Fibroblast of lung (primary cell): ENCODE results near the gene WNT9A. TPM values are rescaled to one million over a fixed set of nuclear protein-coding genes. Genes with fewer than 3 reads are reported as not detected.

Experiments
- DNase-seq, 2 donors: peaks; one replicate each; pipeline versions ENCODE4 v3.0.0 to v3.0.0-alpha.2; 2010; ENCODE audit warnings: low read depth in 2 of 2
- H2AFZ ChIP-seq: 2 replicates; pipeline ENCODE4 v1.5.1; 2012; ENCODE audit warnings: low read length, control low read depth, inconsistent platforms
- H3K27ac ChIP-seq: 2 replicates; pipeline ENCODE4 v1.5.1; 2011; ENCODE audit warnings: low read length, control low read depth; ENCODE audit not compliant: insufficient read depth
- H3K27me3 ChIP-seq: 2 replicates; pipeline ENCODE4 v1.5.1; 2011; ENCODE audit warnings: mild to moderate bottlenecking, low read length; ENCODE audit not compliant: control insufficient read depth, insufficient read depth
- H3K36me3 ChIP-seq: 2 replicates; pipeline ENCODE4 v1.5.1; 2011; ENCODE audit warnings: low read length; ENCODE audit not compliant: control insufficient read depth, insufficient read depth
- H3K4me1 ChIP-seq: 2 replicates; pipeline ENCODE4 v1.5.1; 2011; ENCODE audit warnings: low read length; ENCODE audit not compliant: control insufficient read depth, insufficient read depth; ENCODE audit errors: extremely low read depth
- H3K4me2 ChIP-seq: 2 replicates; pipeline ENCODE4 v1.5.1; 2011; ENCODE audit warnings: low read length, control low read depth; ENCODE audit not compliant: insufficient read depth; ENCODE audit errors: extremely low read depth
- H3K4me3 ChIP-seq, 4 experiments: fragments of 200-600 bp in 1 of 4; sonication (generic) in 1 of 4; replicated peaks in 1 of 4; 2 replicates each; pipeline ENCODE4 v1.5.1; 2011 to 2016; ENCODE audit warnings: low read length in 4 of 4, low read depth in 3 of 4, mild to moderate bottlenecking in 3 of 4, control low read depth in 2 of 4, inconsistent platforms in 1 of 4, mixed read lengths in 1 of 4; ENCODE audit not compliant: insufficient read depth in 1 of 4; ENCODE audit errors: control extremely low read depth in 1 of 4
- H3K79me2 ChIP-seq: 2 replicates; pipeline ENCODE4 v1.5.1; 2012; ENCODE audit warnings: mild to moderate bottlenecking, low read length, inconsistent platforms; ENCODE audit not compliant: control insufficient read depth, insufficient read depth
- H3K9ac ChIP-seq: 2 replicates; pipeline ENCODE4 v1.5.1; 2011; ENCODE audit warnings: mild to moderate bottlenecking, low read length, control low read depth; ENCODE audit not compliant: insufficient read depth
- H3K9me3 ChIP-seq: 2 replicates; pipeline ENCODE4 v1.5.1; 2012; ENCODE audit warnings: low read depth, low read length; ENCODE audit not compliant: control insufficient read depth, insufficient read depth
- H4K20me1 ChIP-seq: 2 replicates; pipeline ENCODE4 v1.5.1; 2011; ENCODE audit warnings: low read length; ENCODE audit not compliant: control insufficient read depth, insufficient read depth; ENCODE audit errors: extremely low read depth
- EZH2 ChIP-seq: IDR thresholded peaks from 2 replicates; pipeline ENCODE4 v1.5.1; 2012; ENCODE audit warnings: low read length, control low read depth, mild to moderate bottlenecking; ENCODE audit errors: missing control alignments
- polyA plus RNA-seq, 2 donors: library from polyadenylated mRNA; depleted of rRNA in 1 of 2; stranded (reverse) in 1 of 2; unstranded in 1 of 2; fragments of >200 nt; gene quantifications; 2 replicates each; pipeline ENCODE4 v1.2.1, GENCODE V29; 2011 to 2012; ENCODE audit warnings: missing spikeins in 1 of 2
- total RNA-seq: library from RNA; depleted of rRNA; stranded (reverse); fragments of >200 nt; gene quantifications from 2 replicates; pipeline ENCODE4 v1.2.1, GENCODE V29; 2014
- TF ChIP-seq, protein P1 (sequence below), 2 donors: IDR thresholded peaks in 1 of 2; conservative IDR thresholded peaks in 1 of 2; 1 replicate in 1 of 2; 2 replicates in 1 of 2; pipeline ENCODE4 v1.5.1; 2011 to 2012; ENCODE audit warnings: low read length in 2 of 2, control low read depth in 1 of 2, inconsistent platforms in 1 of 2, low read depth in 1 of 2, mild to moderate bottlenecking in 1 of 2

WNT9A gene
- total and polyA plus RNA-seq, 2 donors (not counting 1 experiment from before 2014, with no cell fraction given) = 1.0 to 5.3 TPM

DNA sequence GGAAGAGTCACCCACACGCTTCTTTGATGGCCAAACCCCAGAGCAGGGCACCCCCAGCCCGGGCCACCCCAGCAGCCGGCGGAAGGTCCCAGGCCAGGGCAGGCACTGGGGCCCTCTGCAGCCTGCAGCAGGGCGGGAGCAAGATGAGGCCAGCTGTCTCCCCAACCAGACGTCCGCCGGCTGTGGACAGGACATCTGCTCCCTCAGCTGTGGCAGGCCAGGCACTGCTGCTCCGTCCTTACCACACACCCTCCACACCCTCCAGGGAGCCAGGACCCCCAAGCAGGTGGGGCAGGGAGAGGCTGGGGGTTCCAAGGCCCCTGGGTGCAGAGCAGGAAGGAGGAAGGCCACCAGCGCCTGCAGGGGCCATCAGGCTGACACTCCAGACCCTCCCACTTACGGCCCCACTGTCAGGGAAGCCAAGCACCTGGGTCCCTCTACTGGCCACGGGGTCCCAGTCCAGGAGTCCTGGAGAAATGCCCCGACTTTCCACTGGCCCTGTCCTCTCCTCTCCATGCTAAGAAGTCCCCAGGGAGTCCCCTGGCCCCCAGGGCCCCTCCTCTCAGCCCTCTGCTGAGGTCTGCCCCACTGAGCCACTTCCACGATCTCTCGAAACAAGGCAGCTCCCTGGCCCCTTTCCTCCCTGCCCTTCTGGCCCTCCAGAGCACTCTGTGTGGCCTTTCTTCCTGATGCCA, 5.6 kb downstream of the WNT9A start:
- H3K9me3 ChIP-seq = no peaks in the 10 kb centered on the region
- H3K27ac ChIP-seq = no peak overlapping the region
- TF ChIP-seq, protein P1, sequence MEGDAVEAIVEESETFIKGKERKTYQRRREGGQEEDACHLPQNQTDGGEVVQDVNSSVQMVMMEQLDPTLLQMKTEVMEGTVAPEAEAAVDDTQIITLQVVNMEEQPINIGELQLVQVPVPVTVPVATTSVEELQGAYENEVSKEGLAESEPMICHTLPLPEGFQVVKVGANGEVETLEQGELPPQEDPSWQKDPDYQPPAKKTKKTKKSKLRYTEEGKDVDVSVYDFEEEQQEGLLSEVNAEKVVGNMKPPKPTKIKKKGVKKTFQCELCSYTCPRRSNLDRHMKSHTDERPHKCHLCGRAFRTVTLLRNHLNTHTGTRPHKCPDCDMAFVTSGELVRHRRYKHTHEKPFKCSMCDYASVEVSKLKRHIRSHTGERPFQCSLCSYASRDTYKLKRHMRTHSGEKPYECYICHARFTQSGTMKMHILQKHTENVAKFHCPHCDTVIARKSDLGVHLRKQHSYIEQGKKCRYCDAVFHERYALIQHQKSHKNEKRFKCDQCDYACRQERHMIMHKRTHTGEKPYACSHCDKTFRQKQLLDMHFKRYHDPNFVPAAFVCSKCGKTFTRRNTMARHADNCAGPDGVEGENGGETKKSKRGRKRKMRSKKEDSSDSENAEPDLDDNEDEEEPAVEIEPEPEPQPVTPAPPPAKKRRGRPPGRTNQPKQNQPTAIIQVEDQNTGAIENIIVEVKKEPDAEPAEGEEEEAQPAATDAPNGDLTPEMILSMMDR (conservative IDR thresholded peaks at IDR 0.05 in 1 of 2, IDR thresholded peaks at IDR 0.05 in 1 of 2; ENCODE audit: low read depth in 1 of 2, low read length in 2 of 2) = peak in 1 of 2 donors; percentile 4
- TF ChIP-seq EZH2 = no peak
- H3K9ac ChIP-seq = no peak overlapping the region
- no peaks in the 10 kb centered on the region for H3K4me1 ChIP-seq
- DNase-seq = no peak
- H3K79me2 ChIP-seq = no peaks in the 10 kb centered on the region
- no peak overlapping the region for H3K4me3 ChIP-seq
- H3K36me3 ChIP-seq = no peaks in the 10 kb centered on the region
- H3K4me2 ChIP-seq = no peak overlapping the region
- no peaks in the 10 kb centered on the region for H3K27me3 ChIP-seq
- H2AFZ ChIP-seq = no peak overlapping the region
- no peaks in the 10 kb centered on the region for H4K20me1 ChIP-seq

DNA sequence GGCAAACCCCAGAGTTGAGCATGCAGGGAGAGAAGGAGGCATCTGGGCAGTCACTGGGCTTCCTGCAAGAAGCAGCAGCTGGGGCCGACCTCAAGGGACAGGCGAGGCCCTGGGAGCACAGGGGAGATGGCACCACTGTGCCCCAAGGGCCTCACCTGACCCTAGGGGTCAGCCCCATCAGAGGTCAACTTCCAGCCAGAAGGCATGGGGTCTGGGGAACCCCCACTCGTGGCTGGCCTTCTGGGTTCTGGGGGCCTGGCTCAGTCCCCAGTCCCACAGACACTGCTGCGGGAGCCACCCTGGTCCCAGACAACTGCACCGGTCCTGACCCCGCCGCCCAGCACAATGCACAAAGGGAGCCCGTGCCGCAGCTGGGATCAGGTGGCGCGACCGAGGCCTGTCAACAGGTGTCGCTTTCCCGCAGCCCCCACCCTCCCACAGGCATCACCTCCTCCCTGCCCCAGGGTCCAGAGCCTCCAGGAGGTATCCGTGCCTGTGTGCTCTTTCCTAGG, 6.2 kb downstream of the WNT9A start:
- no peak for DNase-seq

DNA sequence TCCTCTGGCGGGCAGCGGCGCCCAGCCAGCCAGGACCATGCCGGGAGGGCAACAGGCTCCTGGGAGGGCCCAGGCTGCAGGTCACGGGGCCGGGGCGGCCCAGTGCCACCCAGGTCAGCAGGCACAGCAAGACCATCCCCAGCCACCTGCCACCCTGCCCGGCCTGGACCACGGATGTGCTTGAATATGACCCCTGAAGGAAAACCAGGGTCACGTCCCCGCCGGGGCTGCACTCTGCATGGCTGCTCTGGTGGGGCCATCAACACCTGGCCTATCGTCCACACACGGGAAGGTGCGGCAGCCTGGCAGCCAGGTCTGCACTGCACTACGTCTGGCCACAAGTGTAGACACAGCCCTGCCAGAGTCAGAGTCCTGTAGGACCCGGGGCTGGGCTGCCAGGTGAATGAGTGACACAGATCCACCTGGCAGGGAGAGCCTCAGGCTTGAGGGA, 6.9 kb downstream of the WNT9A start:
- Histone ChIP-seq H4K20me1 (no peaks in the 10 kb centered on the region), H3K27ac (no peak overlapping the region), H3K79me2 (no peaks in the 10 kb centered on the region), H3K4me1 (no peaks in the 10 kb centered on the region), H2AFZ (no peak overlapping the region), H3K9ac (no peak overlapping the region), H3K4me3 (no peak overlapping the region), H3K4me2 (no peak overlapping the region), H3K27me3 (no peaks in the 10 kb centered on the region), H3K36me3 (no peaks in the 10 kb centered on the region), H3K9me3 (no peaks in the 10 kb centered on the region)
- TF ChIP-seq EZH2 = no peak
- TF ChIP-seq, protein P1 (conservative IDR thresholded peaks at IDR 0.05 in 1 of 2, IDR thresholded peaks at IDR 0.05 in 1 of 2; ENCODE audit: low read depth in 1 of 2, low read length in 2 of 2) = no peak
- no peak for DNase-seq

More for the DNA sequence above, 6.2 kb downstream of the WNT9A start:
- no peak overlapping the region for H2AFZ ChIP-seq
- H3K9me3 ChIP-seq = no peaks in the 10 kb centered on the region
- H3K79me2 ChIP-seq = no peaks in the 10 kb centered on the region
- no peaks in the 10 kb centered on the region for H3K36me3 ChIP-seq
- no peaks in the 10 kb centered on the region for H3K4me1 ChIP-seq
- TF ChIP-seq, protein P1 (conservative IDR thresholded peaks at IDR 0.05 in 1 of 2, IDR thresholded peaks at IDR 0.05 in 1 of 2; ENCODE audit: low read depth in 1 of 2, low read length in 2 of 2) = no peak
- TF ChIP-seq EZH2 = no peak
- H3K4me2 ChIP-seq = no peak overlapping the region
- no peaks in the 10 kb centered on the region for H3K27me3 ChIP-seq
- H3K4me3 ChIP-seq = no peak overlapping the region
- no peak overlapping the region for H3K27ac ChIP-seq
- no peak overlapping the region for H3K9ac ChIP-seq
- H4K20me1 ChIP-seq = no peaks in the 10 kb centered on the region
